ENCODE measurements around the gene GNG5. TPM values are rescaled to one million over a fixed set of nuclear protein-coding genes. Genes with fewer than 3 reads are reported as not detected.
A peak's percentile ranks its signal among the peaks of the same experiment; 100 is the strongest.
"Not testable (repeated sequence)": the region's sequence is repeated elsewhere in the genome, so short reads cannot be mapped to it uniquely, and the experiment has no call there.

The GNG5 gene
- total RNA-seq, 2 donors from 2014 or later = 148 to 160 TPM

DNA sequence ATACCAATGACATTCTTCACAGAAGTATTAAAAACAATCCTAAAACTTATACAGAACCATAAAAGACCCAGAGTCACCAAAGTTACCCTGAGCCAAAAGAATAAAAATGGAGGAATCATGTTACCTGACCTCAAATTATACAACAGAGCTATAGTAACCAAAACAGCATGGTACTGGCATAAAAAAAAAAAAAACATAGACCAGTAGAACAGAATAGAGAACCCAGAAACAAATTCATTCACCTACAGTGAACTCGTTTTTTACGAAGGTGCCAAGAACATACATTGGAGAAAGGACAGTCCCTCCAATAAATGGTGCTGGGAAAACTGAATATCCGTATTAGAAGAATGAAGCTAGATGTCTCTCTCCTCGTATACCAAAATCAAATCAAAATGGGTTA lies 2.6 kb upstream of the GNG5 start:
- Histone ChIP-seq H3K36me3 (no peaks in the 10 kb centered on the region), H3K27me3 (no peaks in the 10 kb centered on the region), H3K27ac (no peak overlapping the region), H3K9ac (ENCODE audit: low read depth in 2 of 2, low read length in 2 of 2) (no peak overlapping the region), H3K4me1 (no peaks in the 10 kb centered on the region), H3K9me3 (no peaks in the 10 kb centered on the region), H3K4me3 (no peak overlapping the region)
- TF ChIP-seq, protein P1, sequence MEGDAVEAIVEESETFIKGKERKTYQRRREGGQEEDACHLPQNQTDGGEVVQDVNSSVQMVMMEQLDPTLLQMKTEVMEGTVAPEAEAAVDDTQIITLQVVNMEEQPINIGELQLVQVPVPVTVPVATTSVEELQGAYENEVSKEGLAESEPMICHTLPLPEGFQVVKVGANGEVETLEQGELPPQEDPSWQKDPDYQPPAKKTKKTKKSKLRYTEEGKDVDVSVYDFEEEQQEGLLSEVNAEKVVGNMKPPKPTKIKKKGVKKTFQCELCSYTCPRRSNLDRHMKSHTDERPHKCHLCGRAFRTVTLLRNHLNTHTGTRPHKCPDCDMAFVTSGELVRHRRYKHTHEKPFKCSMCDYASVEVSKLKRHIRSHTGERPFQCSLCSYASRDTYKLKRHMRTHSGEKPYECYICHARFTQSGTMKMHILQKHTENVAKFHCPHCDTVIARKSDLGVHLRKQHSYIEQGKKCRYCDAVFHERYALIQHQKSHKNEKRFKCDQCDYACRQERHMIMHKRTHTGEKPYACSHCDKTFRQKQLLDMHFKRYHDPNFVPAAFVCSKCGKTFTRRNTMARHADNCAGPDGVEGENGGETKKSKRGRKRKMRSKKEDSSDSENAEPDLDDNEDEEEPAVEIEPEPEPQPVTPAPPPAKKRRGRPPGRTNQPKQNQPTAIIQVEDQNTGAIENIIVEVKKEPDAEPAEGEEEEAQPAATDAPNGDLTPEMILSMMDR (IDR thresholded peaks at IDR 0.05) = no peak
- intact Hi-C loops (cut with DNase I) = loop anchor here (5.0 kb wide), 1 partner anchor 63 kb away; the partner anchor contains the start of gene CTBS
- no peak for DNase-seq

DNA sequence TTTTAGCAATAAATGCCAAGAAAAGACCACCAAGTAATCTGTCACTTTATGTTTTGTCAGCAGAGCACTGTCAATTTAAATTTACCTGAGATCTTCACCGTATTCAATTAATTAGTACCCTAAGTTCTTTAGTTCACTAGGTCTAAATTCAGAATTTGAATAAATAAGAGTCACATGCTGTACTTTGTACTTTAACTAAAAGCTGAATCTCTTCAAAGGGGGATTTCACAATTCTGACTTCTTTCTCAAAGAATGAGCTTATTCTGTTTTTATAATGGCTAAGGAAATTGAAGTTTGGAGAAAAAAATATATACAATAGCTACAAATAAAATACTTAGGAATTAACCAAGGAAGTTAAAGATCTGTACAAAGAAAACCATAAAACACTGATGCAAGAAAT lies 2.1 kb upstream of the GNG5 start:
- H3K4me3 ChIP-seq = no peak overlapping the region
- intact Hi-C loops (cut with DNase I) = loop anchor here (5.0 kb wide), 1 partner anchor 64 kb away; the partner anchor contains the start of gene CTBS
- no peaks in the 10 kb centered on the region for H3K36me3 ChIP-seq
- TF ChIP-seq, protein P1 (IDR thresholded peaks at IDR 0.05) = no peak
- DNase-seq = no peak
- no peak overlapping the region for H3K27ac ChIP-seq
- peaks cover under 1% of the 10 kb centered on the region for H3K4me1 ChIP-seq
- no peak overlapping the region for H3K9ac ChIP-seq (ENCODE audit: low read depth in 2 of 2, low read length in 2 of 2)
- H3K9me3 ChIP-seq = no peaks in the 10 kb centered on the region
- H3K27me3 ChIP-seq = no peaks in the 10 kb centered on the region

DNA sequence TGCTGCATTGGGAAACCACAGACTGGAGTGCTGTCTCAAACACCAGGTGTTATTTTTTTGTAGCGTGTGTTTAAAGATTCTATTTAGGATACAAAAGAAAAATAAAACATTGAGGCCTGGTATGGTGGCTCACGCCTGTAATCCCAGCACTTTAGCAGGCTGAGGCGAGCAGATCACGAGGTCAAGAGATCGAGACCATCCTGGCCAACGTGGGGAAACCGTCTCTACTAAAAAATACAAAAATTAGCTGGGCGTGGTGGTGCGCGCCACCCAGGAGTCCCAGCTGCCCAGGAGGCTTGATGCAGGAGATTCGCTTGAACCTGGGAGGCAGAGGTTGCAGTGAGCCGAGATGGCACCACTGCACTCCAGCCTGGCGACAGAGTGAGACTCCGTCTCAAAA lies 1.5 kb upstream of the GNG5 start:
- H3K4me1 ChIP-seq; DNase-seq; H3K9ac ChIP-seq (ENCODE audit: low read depth in 2 of 2, low read length in 2 of 2); H3K27me3 ChIP-seq; H3K27ac ChIP-seq; H3K4me3 ChIP-seq; H3K9me3 ChIP-seq; H3K36me3 ChIP-seq: not testable (repeated sequence)
- intact Hi-C loops (cut with DNase I) = loop anchor here (5.0 kb wide), 1 partner anchor 64 kb away; the partner anchor contains the start of gene CTBS

- peak overlapping the region; percentile 95 for H3K27ac ChIP-seq
- DNase-seq = no peak
- H3K9ac ChIP-seq (ENCODE audit: low read depth in 2 of 2, low read length in 2 of 2) = peak overlapping the region; percentile 91 to 97
- intact Hi-C loops (cut with DNase I) = loop anchor here (5.0 kb wide), 1 partner anchor 65 kb away; the partner anchor contains the start of gene CTBS
- H3K9me3 ChIP-seq = no peaks in the 10 kb centered on the region
- peak overlapping the region; percentile 70 for H3K4me3 ChIP-seq
- H3K4me1 ChIP-seq = peaks cover 4% of the 10 kb centered on the region
- H3K27me3 ChIP-seq = no peaks in the 10 kb centered on the region
- no peaks in the 10 kb centered on the region for H3K36me3 ChIP-seq
- TF ChIP-seq, protein P1 (IDR thresholded peaks at IDR 0.05) = no peak
Measured at GRCh38 chr1:84506729-84507453, 510 bp upstream of the GNG5 start.

DNA sequence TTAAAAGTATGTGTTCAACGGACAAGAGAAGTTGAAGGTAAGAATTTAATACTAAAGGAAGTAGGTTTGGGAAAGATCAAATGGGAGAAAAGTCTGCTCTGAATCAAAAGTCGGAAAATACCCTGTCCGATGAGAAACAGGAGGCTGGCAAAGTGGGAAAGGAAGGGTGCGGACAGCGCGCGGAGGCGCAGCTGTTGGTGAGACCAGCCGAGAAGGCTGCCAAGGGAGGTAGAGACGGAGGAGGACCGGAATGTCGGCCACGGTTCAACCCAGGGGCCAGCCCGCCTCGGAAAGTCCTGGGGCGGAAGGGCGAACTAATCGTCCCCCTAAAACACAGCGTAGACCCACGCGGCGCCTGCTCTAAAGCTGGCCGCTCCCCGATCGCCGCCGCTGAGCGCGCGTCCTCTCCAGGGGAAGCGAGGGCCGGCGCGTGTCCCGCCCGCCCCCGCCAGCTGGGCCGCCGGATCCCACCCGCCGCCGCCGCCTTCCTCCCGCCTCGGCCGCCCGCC lies 834 bp downstream of the GNG5 start:
- intact Hi-C loops (cut with DNase I) = loop anchor here (5.0 kb wide), 1 partner anchor 67 kb away; the partner anchor contains the start of gene CTBS
- peaks cover 4% of the 10 kb centered on the region for H3K4me1 ChIP-seq
- no peak for DNase-seq

More for the DNA sequence above, 834 bp downstream of the GNG5 start:
- Histone ChIP-seq H3K9me3 (no peaks in the 10 kb centered on the region), H3K27ac (peak overlapping the region; percentile 95), H3K36me3 (no peaks in the 10 kb centered on the region), H3K27me3 (no peaks in the 10 kb centered on the region), H3K4me3 (peak overlapping the region; percentile 70), H3K9ac (ENCODE audit: low read depth in 2 of 2, low read length in 2 of 2) (peak overlapping the region; percentile 91 to 97)
- TF ChIP-seq, protein P1 (IDR thresholded peaks at IDR 0.05) = no peak

All from colonic mucosa (tissue), 4 donors.